PFSK-1 (cell line): Measurements from ENCODE around the gene GCH1.

Experiments used
- FOXP2 ChIP-seq: optimal IDR thresholded peaks from 2 replicates; pipeline ENCODE3; 2011; ENCODE audit warnings: borderline replicate concordance, control low read depth, inconsistent platforms; ENCODE audit not compliant: insufficient read depth; ENCODE audit errors: extremely low read length, extremely low read depth
- POLR2AphosphoS5 ChIP-seq: IDR thresholded peaks from 2 replicates; pipeline ENCODE4 v1.6.1; 2012; ENCODE audit warnings: low read depth, mild to moderate bottlenecking, control low read depth, low read length, moderate library complexity
- REST ChIP-seq, 2 experiments: IDR thresholded peaks; 2 replicates each; pipeline versions ENCODE4 v1.6.1 to v1.8.0; 2011 to 2012; ENCODE audit warnings: low read depth in 2 of 2, low read length in 2 of 2, control low read depth in 1 of 2, inconsistent platforms in 1 of 2, mild to moderate bottlenecking in 1 of 2, moderate library complexity in 1 of 2; ENCODE audit not compliant: insufficient read depth in 1 of 2
- SIN3A ChIP-seq: IDR thresholded peaks from 2 replicates; pipeline ENCODE4 v1.6.1; 2012; ENCODE audit warnings: mild to moderate bottlenecking, low read length, moderate library complexity, borderline replicate concordance; ENCODE audit not compliant: insufficient read depth
- TAF1 ChIP-seq: IDR thresholded peaks from 2 replicates; pipeline ENCODE4 v1.6.1; 2012; ENCODE audit warnings: low read length, control low read depth, borderline replicate concordance; ENCODE audit not compliant: insufficient read depth

Gene GCH1

GRCh38 chr14:54840336-54840735 lies 62.3 kb downstream of the GCH1 start:
- TF ChIP-seq FOXP2 (no peak), TAF1 (no peak), SIN3A (no peak)

GRCh38 chr14:54839701-54840119 lies 62.9 kb downstream of the GCH1 start:
- TF ChIP-seq TAF1 (no peak), POLR2AphosphoS5 (no peak), REST (IDR thresholded peaks at IDR 0.05; ENCODE audit: insufficient read depth in 1 of 2, low read depth in 2 of 2, low read length in 2 of 2) (no peak), FOXP2 (no peak), SIN3A (no peak)

GRCh38 chr14:54838931-54839512 lies 63.6 kb downstream of the GCH1 start:
- TF ChIP-seq TAF1 = no peak
- TF ChIP-seq POLR2AphosphoS5 = no peak
- no peak for TF ChIP-seq FOXP2
- no peak for TF ChIP-seq REST (IDR thresholded peaks at IDR 0.05; ENCODE audit: insufficient read depth in 1 of 2, low read depth in 2 of 2, low read length in 2 of 2)
- no peak for TF ChIP-seq SIN3A

GRCh38 chr14:54837508-54838149 lies 65.0 kb downstream of the GCH1 start:
- no peak for TF ChIP-seq SIN3A
- TF ChIP-seq POLR2AphosphoS5 = no peak
- no peak for TF ChIP-seq REST (IDR thresholded peaks at IDR 0.05; ENCODE audit: insufficient read depth in 1 of 2, low read depth in 2 of 2, low read length in 2 of 2)
- TF ChIP-seq TAF1 = no peak
- TF ChIP-seq FOXP2 = no peak

GRCh38 chr14:54836231-54836630 lies 66.4 kb downstream of the GCH1 start:
- TF ChIP-seq FOXP2 (no peak), POLR2AphosphoS5 (no peak), REST (IDR thresholded peaks at IDR 0.05; ENCODE audit: insufficient read depth in 1 of 2, low read depth in 2 of 2, low read length in 2 of 2) (no peak), TAF1 (no peak), SIN3A (no peak)
